CD4-positive, alpha-beta memory T cell (primary cell): ENCODE measurements around the gene GNAO1. TPM values are rescaled to one million over a fixed set of nuclear protein-coding genes. Genes with fewer than 3 reads are reported as not detected.

Experiments
- CTCF ChIA-PET: fragments of 350-600 bp; sonication (Branson Sonifier 250); formaldehyde crosslinking; loops from one replicate; lab custom pipeline; 2021; ENCODE audit warnings: inconsistent platforms; ENCODE audit not compliant: partially characterized antibody; lab: Charles Lee
- POLR2A ChIA-PET: fragments of 350-600 bp; sonication (Branson Sonifier 250); formaldehyde crosslinking; loops from one replicate; lab custom pipeline; 2021; ENCODE audit not compliant: partially characterized antibody; lab: Charles Lee
- DNase-seq, 5 donors: peaks; one replicate each; pipeline versions ENCODE4 v3.0.0 to v3.0.0-alpha.2; 2020 to 2022; ENCODE audit warnings: mixed read lengths in 1 of 5
- H3K27ac ChIP-seq: one replicate; pipeline ENCODE4 v1.7.0; 2013; ENCODE audit warnings: low read depth, low read length
- H3K27me3 ChIP-seq: 2 replicates; pipeline ENCODE4 v1.7.0; 2013; ENCODE audit warnings: mild to moderate bottlenecking, low read length, moderate library complexity; ENCODE audit not compliant: insufficient read depth
- H3K36me3 ChIP-seq: 2 replicates; pipeline ENCODE4 v1.7.0; 2013; ENCODE audit warnings: mild to moderate bottlenecking, low read length, moderate library complexity; ENCODE audit not compliant: insufficient read depth
- H3K4me1 ChIP-seq: 2 replicates; pipeline ENCODE4 v1.7.0; 2013; ENCODE audit warnings: mild to moderate bottlenecking, low read length, moderate library complexity; ENCODE audit not compliant: insufficient read depth
- H3K4me3 ChIP-seq, 2 donors: one replicate each; pipeline ENCODE4 v1.7.0; 2013; ENCODE audit warnings: low read length in 2 of 2, mild to moderate bottlenecking in 1 of 2
- H3K9me3 ChIP-seq, 2 donors: one replicate each; pipeline ENCODE4 v1.7.0; 2013; ENCODE audit warnings: low read length in 2 of 2, control low read depth in 1 of 2; ENCODE audit not compliant: control insufficient read depth in 1 of 2
- H3K27ac Mint-ChIP-seq, 7 donors: one replicate each; pipeline ENCODE4 v1.8.0; 2020 to 2021; ENCODE audit warnings: mixed read lengths in 7 of 7, mild to moderate bottlenecking in 6 of 7, inconsistent platforms in 3 of 7, moderate library complexity in 3 of 7
- H3K27me3 Mint-ChIP-seq, 2 donors: one replicate each; pipeline ENCODE4 v1.8.0; 2020 to 2021; ENCODE audit warnings: mixed read lengths in 2 of 2
- H3K36me3 Mint-ChIP-seq, 2 donors: one replicate each; pipeline ENCODE4 v1.8.0; 2020 to 2021; ENCODE audit warnings: mixed read lengths in 2 of 2, inconsistent platforms in 1 of 2, mild to moderate bottlenecking in 1 of 2
- H3K4me1 Mint-ChIP-seq, 4 donors: one replicate each; pipeline ENCODE4 v1.8.0; 2020 to 2021; ENCODE audit warnings: mixed read lengths in 4 of 4, mild to moderate bottlenecking in 1 of 4
- H3K4me3 Mint-ChIP-seq, 8 donors: one replicate each; pipeline ENCODE4 v1.8.0; 2020 to 2021; ENCODE audit warnings: mixed read lengths in 8 of 8, mild to moderate bottlenecking in 7 of 8, moderate library complexity in 6 of 8, inconsistent platforms in 3 of 8
- H3K9me3 Mint-ChIP-seq, 8 donors: one replicate each; pipeline ENCODE4 v1.8.0; 2020 to 2021; ENCODE audit warnings: mixed read lengths in 8 of 8, mild to moderate bottlenecking in 5 of 8, inconsistent platforms in 3 of 8, moderate library complexity in 1 of 8
- intact Hi-C: fragments of 100-400 bp; cut with micrococcal nuclease; formaldehyde crosslinking; loops from one replicate; pipeline ENCODE4 v1.15.1; 2023
- polyA plus RNA-seq, 2 donors: library from polyadenylated mRNA; unstranded; fragments of 300-500 nt; fragmentation: Illumina TruSeq; gene quantifications; one replicate each; pipeline ENCODE4 v1.2.3, GENCODE V29; 2021
- total RNA-seq, 2 experiments: library from RNA; stranded (reverse); gene quantifications; one replicate each; pipeline ENCODE4 v1.2.3, GENCODE V29; 2021

The GNAO1 gene
- total and polyA plus RNA-seq, 4 experiments from 2014 or later = 1.5 to 10.8 (median 10.5) TPM; not detected in 1

DNA sequence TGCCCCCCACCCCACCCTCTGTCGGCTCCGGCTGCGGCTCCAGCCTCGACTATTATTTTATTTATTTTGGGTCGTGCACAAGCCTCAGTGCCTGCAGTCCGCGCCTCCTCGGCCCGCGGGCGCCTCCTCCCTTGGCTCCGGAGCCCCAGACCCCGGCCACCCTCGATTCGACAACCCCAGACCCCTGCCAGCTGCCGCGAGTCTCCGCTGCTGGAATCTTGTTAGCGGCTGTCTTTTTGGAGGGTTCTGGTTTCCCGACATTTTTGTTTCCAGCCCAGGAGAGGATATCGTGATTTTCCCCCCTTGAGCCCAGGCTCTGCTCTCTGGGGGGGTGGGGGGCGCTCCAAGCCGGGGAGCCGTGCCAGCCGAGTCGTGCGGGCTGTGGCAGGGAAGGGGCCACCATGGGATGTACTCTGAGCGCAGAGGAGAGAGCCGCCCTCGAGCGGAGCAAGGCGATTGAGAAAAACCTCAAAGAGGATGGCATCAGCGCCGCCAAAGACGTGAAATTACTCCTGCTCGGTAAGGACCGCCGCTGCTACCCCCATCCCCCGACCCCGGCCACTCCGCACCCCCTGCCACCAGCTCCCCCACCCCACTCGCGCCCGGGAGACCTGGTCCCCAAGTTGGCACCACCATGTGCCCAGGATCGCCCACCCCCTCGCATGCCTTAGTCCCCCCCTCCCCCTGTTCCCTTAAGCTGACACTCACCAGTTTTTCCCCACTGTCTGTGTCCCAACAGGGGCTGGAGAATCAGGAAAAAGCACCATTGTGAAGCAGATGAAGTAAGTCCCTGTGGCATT is 746 bp downstream of the GNAO1 start:
- H3K4me3 ChIP-seq = peak overlapping the region; percentile 6 to 56
- intact Hi-C loops = loop anchor here (5.0 kb wide), 1 partner anchor 1545 kb away; the partner anchor contains the start of gene KATNB1
- no peaks in the 10 kb centered on the region for H3K36me3 ChIP-seq
- no peaks in the 10 kb centered on the region for H3K9me3 ChIP-seq
- Mint-ChIP-seq H3K4me1 (peaks cover 18 to 50% (median 33%) of the 10 kb centered on the region in 4 donors), H3K4me3 (peak overlapping the region; percentile 77 to 90 (median 85)), H3K27ac (peak overlapping the region in 6 of 7 donors; percentile 37 to 79 (median 54)), H3K27me3 (peaks cover 3 to 12% of the 10 kb centered on the region in 2 donors), H3K9me3 (peaks cover 0 to 2% (median 0%) of the 10 kb centered on the region in 8 donors), H3K36me3 (peaks cover 0 to 4% of the 10 kb centered on the region in 2 donors)
- H3K27ac ChIP-seq = peak overlapping the region; percentile 56
- ChIA-PET CTCF (interaction anchor here (7.7 kb wide), 1 partner anchor 11 kb away, joined by 38 read pairs; no protein-coding TSS in a partner anchor), POLR2A (interaction anchor here (0.6 to 6.1 kb wide), 8 partner anchors 10 to 225 kb away, joined by 3 to 71 read pairs (median 3); no protein-coding TSS in a partner anchor)
- H3K4me1 ChIP-seq = peaks cover 43% of the 10 kb centered on the region
- peak in 1 of 5 donors; percentile 11 for DNase-seq
- no peaks in the 10 kb centered on the region for H3K27me3 ChIP-seq

- Mint-ChIP-seq H3K27ac (peak overlapping the region in 4 of 7 donors; percentile 14 to 79 (median 30)), H3K9me3 (peaks cover 0 to 2% (median 0%) of the 10 kb centered on the region in 8 donors), H3K27me3 (peaks cover 3 to 12% of the 10 kb centered on the region in 2 donors), H3K4me1 (peaks cover 20 to 50% (median 34%) of the 10 kb centered on the region in 4 donors), H3K4me3 (peak overlapping the region; percentile 77 to 90 (median 85)), H3K36me3 (peaks cover 0 to 4% of the 10 kb centered on the region in 2 donors)
- H3K9me3 ChIP-seq = no peaks in the 10 kb centered on the region
- no peaks in the 10 kb centered on the region for H3K27me3 ChIP-seq
- no peaks in the 10 kb centered on the region for H3K36me3 ChIP-seq
- H3K4me1 ChIP-seq = peaks cover 48% of the 10 kb centered on the region
- no peak for DNase-seq
- ChIA-PET CTCF (interaction anchor here (7.7 kb wide), 1 partner anchor 10 kb away, joined by 38 read pairs; no protein-coding TSS in a partner anchor), POLR2A (interaction anchor here (0.8 to 6.1 kb wide), 2 partner anchors 10 to 70 kb away, joined by 3 to 71 read pairs; no protein-coding TSS in a partner anchor)
- intact Hi-C loops = loop anchor here (5.0 kb wide), 1 partner anchor 1545 kb away; the partner anchor contains the start of gene KATNB1
- H3K4me3 ChIP-seq = peak overlapping the region in 1 of 2 donors; percentile 56
- no peak overlapping the region for H3K27ac ChIP-seq
These were observed 1.3 kb downstream of the GNAO1 start for GRCh38 chr16:56192635-56192945.

GRCh38 chr16:56192986-56193945 is 2.0 kb downstream of the GNAO1 start:
- Histone ChIP-seq H3K27me3 (no peaks in the 10 kb centered on the region), H3K9me3 (no peaks in the 10 kb centered on the region), H3K27ac (no peak overlapping the region), H3K4me3 (peak overlapping the region in 1 of 2 donors; percentile 56), H3K36me3 (no peaks in the 10 kb centered on the region), H3K4me1 (peaks cover 55% of the 10 kb centered on the region)
- POLR2A ChIA-PET = interaction anchor here (0.6 to 6.1 kb wide), 5 partner anchors 9 to 125 kb away, joined by 3 to 71 read pairs (median 5); no protein-coding TSS in a partner anchor
- Mint-ChIP-seq H3K27me3 (peaks cover 3 to 12% of the 10 kb centered on the region in 2 donors), H3K4me1 (peaks cover 22 to 50% (median 35%) of the 10 kb centered on the region in 4 donors), H3K27ac (peak overlapping the region in 5 of 7 donors; percentile 29 to 79 (median 51)), H3K4me3 (peak overlapping the region; percentile 83 to 90 (median 85)), H3K9me3 (peaks cover 0 to 2% (median 0%) of the 10 kb centered on the region in 8 donors), H3K36me3 (peaks cover 0 to 4% of the 10 kb centered on the region in 2 donors)
- intact Hi-C loops = loop anchor here (5.0 kb wide), 1 partner anchor 1544 kb away; the partner anchor contains the start of gene KATNB1
- CTCF ChIA-PET = interaction anchor here (1.0 to 7.7 kb wide), 4 partner anchors 9 to 250 kb away, joined by 3 to 38 read pairs (median 4); no protein-coding TSS in a partner anchor
- peak in 1 of 5 donors; percentile 15 for DNase-seq

DNA sequence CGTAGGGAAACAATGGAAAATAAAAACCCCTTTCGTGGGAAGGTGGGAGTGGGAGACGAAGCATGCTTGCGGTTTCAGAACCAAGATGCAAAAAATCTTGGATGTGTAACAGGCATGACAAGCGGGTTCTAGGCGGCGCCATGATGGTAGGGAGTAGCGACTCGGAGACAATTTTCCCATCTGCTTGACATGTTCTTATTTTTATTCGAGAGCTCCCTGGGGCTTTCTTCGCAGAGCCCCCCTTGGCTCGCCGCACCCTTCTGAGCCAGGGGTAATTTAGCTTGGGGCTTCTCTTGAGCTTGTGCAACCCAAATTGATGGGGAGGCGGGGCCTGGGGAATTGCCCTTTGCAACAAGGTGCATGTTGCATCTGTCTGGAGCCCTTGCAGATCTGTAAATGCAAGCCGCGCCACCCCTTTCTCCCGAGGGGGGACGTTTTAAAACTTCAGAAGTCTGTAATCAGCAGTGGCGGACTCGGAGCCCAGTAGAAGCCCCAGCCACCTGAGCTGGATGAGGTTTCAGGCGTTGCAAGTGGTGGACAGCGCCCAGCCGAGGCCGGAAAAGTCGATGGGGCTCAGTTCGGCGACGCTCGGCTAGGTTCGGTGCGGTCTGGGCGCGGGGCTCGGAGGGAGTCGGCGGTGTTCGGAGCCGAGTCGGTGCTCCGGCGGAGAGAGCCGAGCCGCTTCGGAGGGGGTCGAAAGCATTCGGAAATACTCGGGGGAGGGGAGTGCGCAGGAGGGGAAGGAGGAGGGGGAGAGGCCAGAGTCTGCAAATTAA is 2.9 kb downstream of the GNAO1 start:
- ChIA-PET POLR2A (interaction anchor here (0.6 to 6.1 kb wide), 7 partner anchors 8 to 257 kb away, joined by 3 to 71 read pairs (median 4); partner anchors contain the start of genes NUDT21 and OGFOD1), CTCF (interaction anchor here (1.0 to 7.7 kb wide), 4 partner anchors 9 to 251 kb away, joined by 3 to 38 read pairs (median 4); no protein-coding TSS in a partner anchor)
- H3K36me3 ChIP-seq = no peaks in the 10 kb centered on the region
- H3K27ac Mint-ChIP-seq = peak overlapping the region in 6 of 7 donors; percentile 42 to 81 (median 54)
- intact Hi-C loops = loop anchor here (1.0 to 5.0 kb wide), 2 partner anchors 8 to 1543 kb away; partner anchors contain the start of gene KATNB1
- H3K4me3 ChIP-seq = peak overlapping the region; percentile 21 to 49
- H3K9me3 ChIP-seq = no peaks in the 10 kb centered on the region
- DNase-seq = peak; percentile 78 to 86 (median 83)
- H3K27me3 ChIP-seq = no peaks in the 10 kb centered on the region
- H3K9me3 Mint-ChIP-seq = peaks cover 0 to 2% (median 0%) of the 10 kb centered on the region in 8 donors
- H3K4me1 Mint-ChIP-seq = peaks cover 28 to 46% (median 36%) of the 10 kb centered on the region in 4 donors
- H3K27me3 Mint-ChIP-seq = peaks cover 2 to 12% of the 10 kb centered on the region in 2 donors
- H3K4me1 ChIP-seq = peaks cover 64% of the 10 kb centered on the region
- peaks cover 0 to 4% of the 10 kb centered on the region in 2 donors for H3K36me3 Mint-ChIP-seq
- no peak overlapping the region for H3K27ac ChIP-seq
- peak overlapping the region; percentile 80 to 90 (median 85) for H3K4me3 Mint-ChIP-seq

DNA sequence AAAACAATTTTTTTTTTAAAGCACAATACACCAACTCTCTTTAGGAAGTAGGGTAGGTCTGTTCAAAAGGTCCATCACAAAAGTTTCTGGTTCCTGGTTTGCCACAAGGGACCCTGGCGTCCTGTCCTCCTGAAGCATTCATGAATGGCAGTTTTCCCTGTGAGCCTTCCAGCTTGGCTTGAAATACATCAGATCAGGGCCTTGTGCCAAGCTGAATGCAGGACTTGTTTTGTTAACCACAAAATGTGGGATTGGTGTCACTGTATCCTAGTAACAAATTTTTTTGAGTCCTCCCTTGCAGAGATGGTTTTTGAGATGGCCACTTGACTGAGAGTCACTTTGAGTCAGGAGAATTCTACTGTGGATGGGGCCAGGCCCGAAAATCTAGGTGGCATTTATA is 3.9 kb downstream of the GNAO1 start:
- ChIA-PET CTCF (interaction anchor here (7.7 kb wide), 1 partner anchor 8 kb away, joined by 38 read pairs; no protein-coding TSS in a partner anchor), POLR2A (interaction anchor here (1.4 to 6.1 kb wide), 3 partner anchors 7 to 67 kb away, joined by 3 to 71 read pairs (median 17); no protein-coding TSS in a partner anchor)
- peaks cover 0 to 2% (median 0%) of the 10 kb centered on the region in 8 donors for H3K9me3 Mint-ChIP-seq
- Histone ChIP-seq H3K36me3 (no peaks in the 10 kb centered on the region), H3K9me3 (no peaks in the 10 kb centered on the region), H3K27ac (no peak overlapping the region), H3K4me1 (peaks cover 70% of the 10 kb centered on the region), H3K27me3 (no peaks in the 10 kb centered on the region), H3K4me3 (no peak overlapping the region)
- H3K27ac Mint-ChIP-seq = peak overlapping the region in 1 of 7 donors; percentile 35
- peak overlapping the region in 1 of 8 donors; percentile 89 for H3K4me3 Mint-ChIP-seq
- no peak for DNase-seq
- intact Hi-C loops = no loop called here
- H3K27me3 Mint-ChIP-seq = peaks cover 1 to 12% of the 10 kb centered on the region in 2 donors
- H3K4me1 Mint-ChIP-seq = peaks cover 32 to 39% (median 36%) of the 10 kb centered on the region in 4 donors
- H3K36me3 Mint-ChIP-seq = peaks cover 0 to 4% of the 10 kb centered on the region in 2 donors
